HG03575 (cell line): ENCODE measurements around the gene SMIM29.

Experiments used
- ATAC-seq: cut with Tn5 transposase; IDR thresholded peaks from one replicate; pipeline ENCODE4 v1.9.1; 2021; ENCODE audit not compliant: unreplicated experiment, insufficient number of reproducible peaks, low FRiP score; ENCODE audit errors: extremely low read depth

Gene SMIM29

GRCh38 chr6:34202329-34203201 lies 46.2 kb downstream of the SMIM29 start:
- ATAC-seq, result no peak

GRCh38 chr6:34201455-34202107 lies 47.2 kb downstream of the SMIM29 start:
- no peak for ATAC-seq

DNA sequence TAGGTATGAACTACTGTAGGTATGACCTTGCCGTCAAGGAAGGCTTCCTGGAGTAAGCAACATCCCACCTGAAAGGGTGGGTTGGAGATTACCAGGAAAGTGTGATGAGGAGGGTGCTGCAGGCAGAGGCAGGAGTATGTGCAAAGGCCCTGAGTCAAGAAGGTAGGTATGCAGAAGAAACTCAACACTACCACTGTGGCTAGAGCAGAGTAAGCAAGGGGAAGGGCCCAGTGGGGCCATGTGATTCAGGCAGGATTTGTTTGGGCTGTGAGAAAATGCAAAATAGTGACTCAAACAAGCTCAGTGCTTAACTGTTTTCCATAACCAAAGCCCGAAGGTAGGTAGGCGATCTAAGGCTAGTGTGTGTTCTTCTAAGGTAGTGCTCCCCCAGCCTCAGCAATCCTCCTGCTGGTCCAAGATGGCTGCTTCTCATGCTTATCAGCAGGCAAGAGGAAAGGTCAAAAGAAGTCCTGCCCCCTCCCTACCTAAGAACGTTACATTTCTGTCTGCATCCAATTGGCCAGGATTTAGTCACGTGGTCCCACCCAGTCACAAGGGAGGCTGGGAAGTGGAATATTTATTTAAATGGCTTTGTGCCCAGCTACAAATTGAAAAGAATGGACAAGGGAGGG lies 48.4 kb downstream of the SMIM29 start:
- ATAC-seq, result no peak

DNA sequence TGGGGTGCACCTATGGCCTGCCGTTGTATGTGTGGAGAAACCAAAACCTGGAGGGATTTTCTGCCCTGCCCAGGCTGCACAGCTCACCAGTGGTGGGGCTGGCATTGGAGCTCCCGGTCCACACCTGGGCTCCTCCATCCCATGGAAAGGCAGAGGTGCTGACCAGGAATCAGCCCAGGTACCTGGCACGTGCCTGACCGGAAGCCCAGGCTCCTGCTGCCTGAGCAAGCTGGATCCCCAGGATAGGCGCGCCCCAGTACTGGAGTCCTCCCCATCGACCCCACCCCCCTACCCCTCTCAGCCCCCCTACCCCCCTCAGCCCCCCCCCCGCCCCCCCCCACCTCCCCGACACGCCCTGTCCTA lies 52.0 kb downstream of the SMIM29 start:
- ATAC-seq, result no peak
